Measurements from ENCODE around the gene SYNPO2.

Gene SYNPO2

DNA sequence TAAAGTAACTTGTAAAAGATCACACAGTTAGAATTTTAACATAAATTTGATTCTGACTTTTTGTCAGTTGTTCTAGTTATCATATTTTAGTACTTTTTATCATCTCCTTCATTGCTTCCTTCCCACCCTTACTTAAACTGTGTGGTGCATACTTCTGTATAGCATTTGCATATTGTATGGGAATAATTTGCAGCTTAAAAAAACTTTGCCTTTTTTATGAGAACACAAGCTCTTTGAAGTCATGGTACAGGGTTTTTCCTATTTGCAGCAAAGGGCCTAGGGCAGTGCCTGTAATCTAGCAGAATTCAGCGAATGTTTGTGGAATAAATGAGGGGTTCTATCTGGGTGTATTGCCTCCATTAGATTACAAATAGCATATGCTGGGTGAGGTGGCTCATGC, 41.6 kb downstream of the SYNPO2 start:
- DNase-seq (ENCODE audit: low read depth in 3 of 3), result no peak

DNA sequence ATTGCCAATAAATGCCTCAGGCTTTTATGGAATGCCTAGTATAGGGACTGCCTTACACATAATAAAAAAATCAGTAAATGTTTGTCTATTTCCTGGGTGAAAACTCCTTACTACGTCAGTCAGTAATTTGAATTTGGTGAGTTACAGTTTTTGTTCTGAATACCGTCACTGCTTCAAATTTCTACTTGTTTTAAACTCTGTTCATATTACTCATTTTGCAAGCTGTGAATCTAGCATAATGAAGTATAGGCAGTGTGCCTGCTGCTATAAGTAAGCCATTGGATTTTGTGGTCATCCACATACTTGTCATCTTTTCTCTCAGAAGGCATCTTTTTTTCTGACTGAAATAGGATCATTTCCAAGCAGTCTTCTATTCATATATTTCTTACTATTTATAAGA, 43.1 kb downstream of the SYNPO2 start:
- no peak for DNase-seq (ENCODE audit: low read depth in 3 of 3)

DNA sequence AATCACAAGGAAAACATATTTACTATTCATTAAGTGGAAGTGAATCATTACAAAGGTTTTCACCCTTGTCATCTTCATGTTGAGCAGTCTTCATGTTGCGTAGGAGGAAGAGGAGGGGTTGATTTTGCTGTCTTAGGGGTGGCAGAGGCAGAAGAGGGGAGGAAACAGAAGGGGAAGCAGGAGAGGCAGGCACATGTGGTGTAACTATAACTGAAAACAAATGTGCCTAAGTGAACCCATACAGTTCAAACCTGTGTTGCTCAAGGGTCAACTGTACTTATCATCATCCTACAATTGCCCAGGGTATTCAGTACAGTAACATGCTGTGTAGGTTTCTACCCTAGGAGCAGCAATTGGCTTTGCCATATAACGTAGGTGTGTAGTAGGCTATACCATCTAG, 47.2 kb downstream of the SYNPO2 start:
- DNase-seq (ENCODE audit: low read depth in 3 of 3), result no peak

DNA sequence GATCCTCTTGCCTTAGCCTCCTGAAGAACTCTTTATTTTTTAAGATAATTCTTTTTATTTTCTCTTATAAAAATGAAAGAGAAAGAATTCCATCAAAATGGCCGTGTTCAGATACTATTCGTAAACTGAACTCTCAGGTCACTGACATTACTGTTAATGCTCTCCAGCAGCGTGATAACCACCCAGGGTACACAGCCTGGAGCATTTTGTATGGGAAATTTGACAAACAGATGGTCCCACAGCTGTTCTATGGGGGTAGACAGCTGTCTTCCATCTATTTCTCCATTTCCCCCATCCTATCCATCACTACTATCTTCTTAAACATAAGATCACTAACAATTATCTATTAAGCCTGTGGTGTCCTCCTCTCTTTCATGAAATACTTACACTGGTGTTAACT, 47.8 kb downstream of the SYNPO2 start:
- no peak for DNase-seq (ENCODE audit: low read depth in 3 of 3)

DNA sequence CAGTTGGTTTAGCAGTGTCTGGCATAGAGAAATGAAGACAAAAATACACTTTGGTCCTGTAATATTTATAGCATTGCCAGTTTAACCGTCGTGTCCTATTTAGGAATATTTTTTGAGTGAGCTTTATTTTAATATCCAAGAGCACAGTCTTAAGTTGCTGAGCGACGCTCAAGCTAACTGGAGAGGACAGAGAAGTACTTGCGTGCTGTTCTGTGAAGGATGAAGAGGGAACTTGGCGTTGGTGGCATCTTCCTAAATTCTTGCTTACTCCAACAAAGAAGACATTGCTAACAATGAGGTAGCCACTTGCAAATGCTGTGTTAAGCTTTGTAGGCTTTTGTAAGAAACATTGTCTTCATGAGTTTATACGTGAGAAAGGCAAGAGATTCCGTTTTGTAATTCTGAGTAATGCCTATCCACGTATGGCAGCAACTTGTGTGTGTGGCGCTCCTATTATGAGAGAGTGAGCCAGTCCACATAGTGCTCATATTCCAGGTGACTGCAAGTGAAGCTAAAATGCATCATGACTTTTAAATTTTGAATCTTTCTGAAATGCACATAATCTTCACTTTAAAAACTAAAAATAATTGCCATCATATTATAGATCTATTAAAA, 50.6 kb downstream of the SYNPO2 start:
- DNase-seq (ENCODE audit: low read depth in 3 of 3), result no peak

DNA sequence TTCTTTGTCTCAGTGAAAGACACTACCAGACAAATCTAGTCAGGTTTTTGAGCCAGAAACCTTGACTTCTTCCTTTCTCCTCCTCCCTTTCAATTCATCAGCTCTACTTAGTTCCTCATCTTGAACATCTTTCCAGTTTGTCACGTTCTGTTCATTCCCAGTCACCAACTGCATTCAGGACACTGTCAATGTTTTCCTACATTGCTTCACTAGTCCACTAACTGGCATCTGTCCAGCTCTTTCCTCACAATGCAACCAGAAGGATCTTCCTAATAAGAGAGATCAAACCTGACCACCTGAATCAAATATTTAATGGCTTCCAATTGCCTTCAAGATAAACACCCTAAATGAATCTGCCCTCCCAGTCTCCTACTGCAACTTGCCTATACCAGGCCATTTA, 52.5 kb downstream of the SYNPO2 start:
- no peak for DNase-seq (ENCODE audit: low read depth in 3 of 3)

DNA sequence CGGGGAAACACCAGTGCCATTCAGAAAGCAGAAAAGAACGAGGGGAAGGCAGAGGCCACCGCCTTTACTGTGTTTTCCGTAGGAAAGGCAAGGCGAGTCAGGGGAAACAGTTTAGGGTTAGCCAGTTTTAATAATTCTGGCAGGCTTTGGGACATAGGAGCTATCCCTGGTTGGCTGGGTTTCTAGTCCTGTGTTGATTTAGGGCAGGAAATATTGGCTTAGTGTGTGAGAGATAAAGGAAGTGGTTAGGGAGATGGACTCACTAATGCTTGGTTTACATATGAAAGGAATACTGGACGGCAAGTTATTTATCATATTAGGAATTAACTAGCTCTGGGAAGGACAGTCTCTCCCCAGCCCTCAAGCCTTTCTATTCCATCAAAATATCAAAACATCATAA, 53.1 kb downstream of the SYNPO2 start:
- no peak for DNase-seq (ENCODE audit: low read depth in 3 of 3)

DNA sequence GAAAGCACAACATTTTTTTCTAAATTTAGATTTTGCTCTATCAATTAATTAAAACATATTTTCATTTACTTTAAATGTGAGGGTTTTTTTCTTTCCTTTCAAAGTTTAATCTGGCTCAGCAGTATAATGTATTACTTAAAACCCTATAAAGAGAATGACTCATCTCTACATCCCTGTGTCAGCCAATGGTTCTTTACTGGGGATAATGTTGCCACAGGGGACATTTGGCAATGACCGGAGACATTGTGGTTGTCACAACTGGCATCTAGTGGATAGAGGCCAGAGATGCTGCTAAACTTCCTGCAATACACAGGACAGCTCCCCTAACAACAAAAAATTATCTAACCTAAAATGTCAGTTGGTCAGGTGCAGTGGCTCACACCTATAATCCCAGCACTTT, 53.8 kb downstream of the SYNPO2 start:
- no peak for DNase-seq (ENCODE audit: low read depth in 3 of 3)

DNA sequence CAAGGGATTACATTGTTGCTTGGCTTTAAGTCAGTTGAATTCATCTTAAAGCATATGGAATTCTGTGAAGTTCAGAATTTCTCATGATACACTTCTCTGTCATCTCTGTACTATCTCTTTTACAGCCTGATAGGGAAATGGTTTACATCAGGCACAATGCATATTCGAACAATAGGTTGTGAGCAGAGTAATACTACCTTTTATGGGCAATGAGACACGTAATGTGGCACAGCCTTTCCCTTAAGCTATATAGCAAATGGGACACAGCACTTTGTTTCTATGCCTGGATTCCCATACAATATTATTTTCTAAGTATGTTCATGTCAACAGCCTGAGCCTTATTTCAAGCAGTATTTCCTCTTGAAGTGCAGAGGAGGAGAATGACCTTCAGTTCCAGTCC, 58.4 kb downstream of the SYNPO2 start:
- no peak for DNase-seq (ENCODE audit: low read depth in 3 of 3)

DNA sequence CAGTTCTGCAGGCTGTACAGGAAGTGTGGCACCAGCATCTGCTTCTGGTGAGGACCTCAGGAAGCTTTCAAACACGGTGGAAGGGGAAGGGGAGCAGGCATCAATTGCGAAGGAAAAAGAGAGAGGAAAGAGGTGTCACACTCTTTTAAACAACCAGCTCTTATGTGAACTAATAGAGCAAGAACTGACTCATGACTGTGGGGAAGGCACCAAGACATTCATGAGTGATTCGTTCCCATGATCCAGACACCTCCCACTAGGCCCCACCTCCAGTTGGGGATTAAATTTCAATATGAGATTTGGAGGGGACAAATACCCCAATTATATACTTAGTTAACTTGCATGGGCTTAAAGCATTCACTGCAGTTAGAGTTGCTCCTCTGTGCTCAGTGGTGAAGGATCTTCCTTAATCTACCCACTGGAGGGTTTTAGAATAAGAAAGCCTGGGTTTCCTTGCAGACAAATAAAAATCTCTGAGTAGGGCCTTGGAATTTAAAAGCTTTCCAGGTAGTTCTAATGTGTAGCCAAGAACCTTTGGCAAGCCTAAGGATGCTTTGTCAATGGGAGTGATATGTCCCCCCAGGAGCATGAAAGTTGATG, 60.0 kb downstream of the SYNPO2 start:
- no peak for DNase-seq (ENCODE audit: low read depth in 3 of 3)

DNA sequence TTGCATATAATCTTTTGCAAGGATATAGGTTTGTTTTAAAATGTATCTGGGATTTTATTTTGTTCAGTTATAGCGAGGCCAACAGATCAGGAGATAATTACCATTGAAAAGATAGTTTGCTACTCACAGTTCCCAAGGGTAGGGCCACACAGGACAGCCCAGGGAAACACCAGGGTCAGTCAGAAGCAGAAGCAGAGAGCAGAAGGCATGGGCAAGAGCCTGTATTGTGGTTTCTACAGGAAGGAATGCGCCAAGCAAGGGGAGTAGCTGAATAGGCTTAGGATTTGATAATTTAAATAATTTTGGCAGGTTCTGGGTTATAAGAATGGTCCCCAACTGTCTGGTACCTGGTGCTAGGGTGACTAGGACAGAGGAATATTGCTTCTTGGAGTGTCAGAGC, 61.6 kb downstream of the SYNPO2 start:
- no peak for DNase-seq (ENCODE audit: low read depth in 3 of 3)

DNA sequence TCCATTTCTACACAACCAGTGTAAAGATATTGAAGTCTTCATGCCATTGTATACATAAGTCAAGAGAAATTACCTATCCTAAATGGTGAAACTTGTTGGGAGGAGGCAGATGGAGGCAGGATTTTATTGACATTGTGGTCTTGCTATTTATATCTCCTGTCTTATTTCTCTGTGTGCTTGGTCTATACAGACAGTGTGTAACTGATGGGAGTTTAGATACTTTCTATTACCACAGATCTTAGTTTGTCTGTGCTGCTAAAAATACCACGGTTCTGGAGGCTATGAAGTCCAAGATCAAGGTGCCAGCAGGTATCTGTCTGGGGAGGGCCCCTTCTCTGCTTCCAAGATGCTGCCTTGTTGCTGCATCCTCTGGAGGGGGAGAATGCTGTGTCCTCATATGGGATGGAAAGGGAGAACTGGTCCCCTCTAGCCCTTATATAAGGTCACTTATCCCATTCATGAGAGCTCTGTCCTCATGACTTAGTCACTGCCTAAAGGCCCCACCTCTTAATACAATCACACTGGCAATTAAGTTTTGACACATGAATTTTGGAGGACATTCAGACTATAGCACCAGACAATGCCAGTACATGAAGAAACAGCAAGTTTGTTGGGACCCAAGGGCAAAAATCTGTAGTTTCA, 62.4 kb downstream of the SYNPO2 start:
- DNase-seq (ENCODE audit: low read depth in 3 of 3), result no peak

DNA sequence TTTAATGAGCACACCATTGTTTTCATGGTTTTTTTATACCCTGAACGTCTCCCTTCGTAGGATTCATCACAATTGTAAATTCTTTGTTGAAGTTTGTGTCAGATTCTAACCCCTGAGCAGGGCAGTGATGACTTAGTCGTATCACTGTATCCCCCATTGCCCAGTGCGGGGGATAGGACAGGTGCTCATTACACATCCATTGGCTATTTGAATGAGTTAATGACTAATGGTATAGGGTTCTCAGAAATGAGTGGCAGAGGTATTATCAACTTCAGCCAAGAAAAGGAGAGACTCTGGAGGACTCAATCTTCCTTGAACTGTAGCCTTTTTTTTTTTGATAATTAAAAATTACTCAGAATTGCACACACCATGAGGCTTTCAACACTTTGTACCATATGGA, 64.6 kb downstream of the SYNPO2 start:
- no peak for DNase-seq (ENCODE audit: low read depth in 3 of 3)

DNA sequence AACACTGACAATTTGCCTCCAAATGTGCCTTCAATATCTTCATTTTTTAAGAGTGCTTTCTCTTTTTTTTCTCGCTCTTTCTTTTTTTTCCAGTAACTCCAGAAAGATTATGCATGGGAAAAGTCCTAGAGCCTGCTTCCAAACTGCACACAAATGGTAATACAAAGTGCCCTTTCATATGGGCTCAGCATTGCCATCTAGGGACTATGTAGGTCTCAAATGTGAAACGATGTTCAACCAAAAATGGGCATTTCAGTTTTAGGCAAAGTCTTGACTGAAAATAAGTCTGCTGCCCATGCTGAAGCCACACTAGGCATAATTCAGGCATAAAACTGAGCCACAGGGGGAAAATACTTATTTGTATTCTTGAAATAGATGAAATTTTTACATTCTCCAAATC, 65.6 kb downstream of the SYNPO2 start:
- DNase-seq (ENCODE audit: low read depth in 3 of 3), result no peak

DNA sequence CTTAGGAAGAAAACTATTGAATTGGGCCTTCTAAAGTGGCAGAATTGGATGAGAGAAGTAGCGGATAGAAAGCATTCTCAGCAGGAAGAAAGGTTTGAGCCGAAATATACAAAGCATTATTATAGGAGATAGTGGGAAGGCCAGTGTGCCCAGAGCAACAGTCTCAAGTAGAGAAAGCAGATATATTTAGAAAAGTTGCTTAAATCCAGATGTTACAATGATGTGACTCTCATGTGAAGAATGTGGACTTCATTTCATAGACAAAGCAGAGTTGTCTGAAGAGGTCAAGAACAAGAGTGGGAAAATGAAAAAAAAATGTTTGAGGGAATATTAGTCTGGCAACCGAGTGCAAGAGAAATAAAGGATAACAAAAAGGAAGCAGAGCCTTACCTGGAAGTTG, 66.9 kb downstream of the SYNPO2 start:
- DNase-seq (ENCODE audit: low read depth in 3 of 3), result no peak

DNA sequence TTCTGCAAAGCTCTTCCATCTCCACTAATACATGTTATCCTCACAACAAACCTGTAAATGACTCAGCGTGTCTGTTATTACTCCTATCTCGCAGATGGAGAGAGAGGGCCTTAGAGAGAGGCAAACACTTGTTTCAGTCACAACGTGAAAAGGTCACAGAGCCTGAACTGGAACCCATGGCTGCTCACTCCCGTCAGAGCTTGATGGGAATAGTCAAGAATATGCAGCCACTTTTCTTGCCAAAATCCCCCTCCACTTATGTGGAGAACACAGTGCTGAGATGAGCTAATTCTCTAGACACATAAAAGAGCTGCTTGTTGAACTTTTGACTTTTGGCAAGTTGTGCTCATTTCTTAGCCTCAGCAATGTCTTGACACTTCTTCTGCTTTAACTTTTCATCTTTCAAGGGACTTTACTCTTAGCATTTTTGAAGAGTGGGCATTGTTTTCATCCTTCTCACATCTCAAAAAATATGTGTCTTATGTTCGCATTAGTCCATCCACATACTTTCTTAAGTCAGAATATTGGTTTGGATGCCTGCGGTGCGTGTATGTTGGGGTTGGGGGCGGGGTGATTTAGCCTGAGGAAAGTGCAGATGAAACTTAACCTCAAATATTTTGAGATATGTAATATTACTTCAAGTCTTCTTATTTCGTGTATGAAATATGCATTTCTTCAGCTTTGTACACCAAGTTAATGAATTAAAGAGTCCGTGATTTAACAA, 69.2 kb downstream of the SYNPO2 start:
- DNase-seq (ENCODE audit: low read depth in 3 of 3), result no peak

DNA sequence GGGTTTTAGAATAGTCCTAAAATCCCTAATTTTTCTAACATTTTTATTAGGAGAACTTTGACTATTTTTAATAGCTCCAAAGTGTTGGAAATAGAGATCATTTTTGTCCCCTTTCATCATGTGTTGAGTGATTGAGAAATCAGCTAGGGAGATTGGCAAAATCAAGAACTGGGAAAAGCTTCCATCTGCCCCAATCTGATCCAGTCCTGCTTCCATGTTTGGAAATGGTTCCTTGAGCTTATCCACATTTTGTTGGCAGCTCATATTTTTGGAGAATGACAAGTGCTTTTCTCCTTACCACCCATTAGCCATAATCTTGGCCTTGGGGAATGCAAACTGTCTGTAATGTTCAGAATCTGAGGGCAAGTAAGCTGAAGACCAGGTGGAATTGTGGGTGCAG, 73.9 kb downstream of the SYNPO2 start:
- DNase-seq (ENCODE audit: low read depth in 3 of 3), result no peak

DNA sequence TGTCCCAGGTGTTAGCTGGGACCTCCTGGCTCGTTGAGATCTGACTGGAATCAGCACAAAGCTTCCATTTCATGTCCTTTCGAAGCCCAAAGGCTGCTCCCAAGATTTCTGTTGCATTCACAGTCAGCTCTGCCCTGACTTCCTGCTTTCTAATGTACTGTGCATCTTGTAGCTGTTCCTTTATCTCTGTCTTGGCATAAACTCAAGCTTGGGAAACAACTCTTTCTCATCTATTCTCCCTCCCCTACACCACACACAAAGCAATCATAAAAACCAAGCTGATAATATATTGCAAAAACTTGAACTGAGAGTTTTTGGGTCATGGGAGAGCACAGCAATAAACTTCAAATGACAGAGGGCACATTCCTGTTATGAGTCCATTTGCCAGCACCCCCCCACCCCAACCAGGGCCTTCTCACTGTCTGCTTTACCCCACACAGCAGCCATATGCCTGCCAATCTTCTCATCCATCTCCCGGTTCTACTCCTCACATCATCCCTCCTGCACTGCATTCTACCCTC, 76.3 kb downstream of the SYNPO2 start:
- DNase-seq (ENCODE audit: low read depth in 3 of 3), result no peak

DNA sequence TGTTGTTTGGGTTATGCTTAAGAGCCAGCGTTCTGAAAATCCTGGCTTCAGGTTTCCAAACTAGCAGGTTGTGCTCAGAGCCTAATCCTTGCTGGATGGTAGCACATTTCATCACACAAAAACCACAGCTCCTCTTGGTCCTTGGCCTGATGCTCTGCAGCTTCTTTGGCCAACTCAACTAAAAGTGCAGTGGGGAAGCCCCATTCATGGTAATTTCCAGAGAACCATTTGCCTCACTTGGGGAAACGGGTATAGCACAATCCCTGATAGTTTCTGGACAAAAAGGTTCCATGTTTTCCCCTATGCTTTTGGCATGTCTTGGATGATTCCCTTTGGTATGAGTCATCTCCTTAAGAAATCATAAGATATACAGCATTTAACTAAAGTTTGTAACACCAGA, 78.7 kb downstream of the SYNPO2 start:
- no peak for DNase-seq (ENCODE audit: low read depth in 3 of 3)

DNA sequence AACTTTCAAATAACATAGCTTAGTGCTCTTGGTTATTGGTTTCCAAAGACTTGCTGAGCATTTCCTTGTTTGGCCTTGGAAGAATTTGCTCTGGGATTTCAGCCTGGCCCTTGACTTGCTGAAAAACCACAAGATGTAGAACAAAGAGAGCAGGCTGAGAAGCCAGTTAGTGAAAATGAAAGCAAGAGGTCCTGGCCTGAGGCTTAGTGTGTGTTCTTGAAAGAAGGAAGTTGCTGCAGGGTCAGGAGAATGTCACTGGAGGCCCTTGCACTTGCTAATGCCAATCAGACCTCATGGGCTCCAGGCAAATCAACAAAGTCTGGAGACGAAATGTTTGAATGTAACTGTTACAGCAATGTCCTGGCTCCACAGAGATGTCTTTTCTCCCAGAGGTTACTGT, 79.4 kb downstream of the SYNPO2 start:
- no peak for DNase-seq (ENCODE audit: low read depth in 3 of 3)

DNA sequence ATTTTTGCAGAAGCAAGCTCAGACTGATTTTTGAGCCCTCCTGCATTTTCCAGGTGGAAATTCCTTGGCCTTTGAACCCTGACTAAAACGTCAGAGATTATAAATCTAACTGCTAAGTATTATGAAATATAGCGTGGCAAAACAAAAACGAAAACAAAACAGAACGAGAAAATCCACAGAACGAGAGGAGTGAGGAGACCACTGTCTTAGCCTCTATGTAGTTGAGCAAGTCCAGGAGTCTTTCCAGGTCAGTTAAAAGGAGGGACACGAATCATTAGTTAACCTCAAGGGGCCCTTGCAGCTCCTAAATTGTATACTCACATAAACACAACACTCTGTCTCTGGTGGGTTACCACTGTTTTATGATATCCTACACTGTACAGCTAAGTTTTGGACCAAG, 80.2 kb downstream of the SYNPO2 start:
- DNase-seq (ENCODE audit: low read depth in 3 of 3), result no peak

DNA sequence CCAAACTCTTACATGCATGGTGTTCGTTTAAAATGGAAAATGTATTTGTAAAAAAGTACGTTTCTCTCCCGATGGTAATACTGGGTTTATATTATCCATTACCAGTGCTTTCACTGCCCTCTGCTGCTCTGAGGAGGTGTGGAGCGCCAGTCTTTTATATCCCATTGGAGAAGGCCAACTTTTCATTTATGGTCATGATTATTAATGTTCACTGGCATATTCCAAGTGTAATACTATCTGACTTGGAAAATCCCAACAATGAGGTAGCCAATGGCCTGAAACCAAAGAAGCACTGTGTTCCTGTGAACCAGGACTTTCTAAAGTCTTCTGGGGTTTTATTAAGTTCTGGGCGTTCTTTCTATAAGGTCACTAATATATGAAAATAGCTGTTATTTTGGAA, 80.7 kb downstream of the SYNPO2 start:
- DNase-seq (ENCODE audit: low read depth in 3 of 3), result no peak

DNA sequence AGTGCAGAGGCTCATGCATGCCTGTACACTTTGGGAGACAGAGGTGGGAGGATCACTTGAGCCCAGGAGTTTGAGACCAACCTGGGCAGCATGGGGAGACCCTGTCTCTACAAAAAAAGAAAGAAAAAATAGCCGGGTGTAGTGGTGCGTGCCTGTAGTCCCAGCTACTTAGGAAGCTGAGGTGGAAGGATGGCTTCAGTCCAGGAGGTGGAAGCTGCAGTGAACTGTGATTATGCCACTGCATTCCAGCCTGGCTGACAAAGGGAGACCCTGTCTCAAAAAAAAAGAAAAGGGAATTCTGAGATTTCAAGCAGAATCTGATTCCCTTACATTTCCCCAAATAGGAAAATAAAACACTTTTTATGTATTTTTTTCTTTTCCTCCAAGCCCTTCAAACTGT, 83.5 kb downstream of the SYNPO2 start:
- DNase-seq (ENCODE audit: low read depth in 3 of 3), result no peak
